GM12873 (cell line): ENCODE measurements around the gene MAPK4.

Source experiments
- CTCF ChIP-seq: IDR thresholded peaks from 2 replicates; pipeline ENCODE4 v1.5.1; 2012; ENCODE audit warnings: low read depth, mild to moderate bottlenecking, moderate library complexity, low read length, control low read depth; ENCODE audit not compliant: insufficient read depth; ENCODE audit errors: missing control alignments

Gene MAPK4

GRCh38 chr18:50697509-50697908 lies 137.6 kb downstream of the MAPK4 start:
- TF ChIP-seq CTCF: no peak

GRCh38 chr18:50700245-50701165 lies 140.6 kb downstream of the MAPK4 start:
- TF ChIP-seq CTCF: no peak

GRCh38 chr18:50704357-50704940 lies 144.6 kb downstream of the MAPK4 start:
- no peak for TF ChIP-seq CTCF

- no peak for TF ChIP-seq CTCF
Observed at GRCh38 chr18:50706199-50706598, 146.3 kb downstream of the MAPK4 start.

GRCh38 chr18:50706651-50707050 lies 146.8 kb downstream of the MAPK4 start:
- TF ChIP-seq CTCF: no peak

GRCh38 chr18:50707855-50708469 lies 148.1 kb downstream of the MAPK4 start:
- TF ChIP-seq CTCF: no peak

GRCh38 chr18:50709193-50709592 lies 149.3 kb downstream of the MAPK4 start:
- no peak for TF ChIP-seq CTCF
